Body of pancreas (tissue), 4 donors: ENCODE measurements around the gene PLCG2. TPM values are rescaled to one million over a fixed set of nuclear protein-coding genes. Genes with fewer than 3 reads are reported as not detected.

Source experiments
- ATAC-seq: fragments of 150-250 bp; one replicate; pipeline ENCODE4 v1.9.1; 2016
- DNase-seq, 4 donors: peaks; one replicate each; pipeline ENCODE4 v3.0.0-alpha.2; 2019
- H3K27ac ChIP-seq, 4 donors: fragments of 200-600 bp; sonication (generic); 1 replicate in 3 of 4; 2 replicates in 1 of 4; pipeline versions ENCODE4 v1.5.1 to v1.6.1; 2016 to 2019; ENCODE audit warnings: mild to moderate bottlenecking in 1 of 4, mixed read lengths in 1 of 4, moderate library complexity in 1 of 4
- H3K27me3 ChIP-seq, 2 donors: fragments of 200-600 bp; sonication (generic); one replicate each; pipeline ENCODE4 v1.6.0; 2016; ENCODE audit warnings: mild to moderate bottlenecking in 1 of 2
- H3K36me3 ChIP-seq, 2 donors: fragments of 200-600 bp; sonication (generic); replicated peaks in 1 of 2; 2 replicates each; pipeline ENCODE4 v1.5.1; 2016; ENCODE audit warnings: low read depth in 2 of 2; ENCODE audit not compliant: insufficient read depth in 1 of 2
- H3K4me1 ChIP-seq: fragments of 200-600 bp; sonication (generic); one replicate; pipeline ENCODE4 v1.6.0; 2016
- H3K4me3 ChIP-seq, 2 donors: fragments of 200-600 bp; sonication (generic); 1 replicate in 1 of 2; 2 replicates in 1 of 2; pipeline ENCODE4 v1.5.1; 2016 to 2019
- H3K9me3 ChIP-seq, 3 donors: fragments of 200-600 bp; sonication (generic); 1 replicate in 2 of 3; 2 replicates in 1 of 3; pipeline ENCODE4 v1.5.1; 2016
- CTCF ChIP-seq, 7 experiments: fragments of 450-650 bp in 4 of 7; fragments of 200-600 bp in 3 of 7; sonication (generic) in 3 of 7; IDR thresholded peaks; one replicate each; pipeline ENCODE4 v1.5.1; 2016 to 2019; ENCODE audit warnings: antibody characterized with exemption in 7 of 7
- POLR2A ChIP-seq, 3 donors: fragments of 450-650 bp; IDR thresholded peaks; one replicate each; pipeline ENCODE4 v1.6.1; 2016; ENCODE audit warnings: antibody characterized with exemption in 3 of 3, mild to moderate bottlenecking in 2 of 3
- WGBS, 2 donors: methylation state at CpG; one replicate each; pipeline ENCODE4 v1.1.5; 2017; 5-methylcytosine and 5-hydroxymethylcytosine counted together
- intact Hi-C: fragments of 100-400 bp; cut with DNase I; formaldehyde crosslinking; loops from one replicate; pipeline ENCODE4 v1.15.1; 2023
- total RNA-seq, 2 donors: library from RNA; depleted of rRNA; stranded (reverse); fragments of >200 nt; gene quantifications; one replicate each; pipeline ENCODE4 v1.1.0, GENCODE V29; 2016

The PLCG2 gene
- total RNA-seq, 2 donors from 2014 or later, result 6.7 to 9.6 TPM

GRCh38 chr16:81925016-81925415 is 145.9 kb downstream of the PLCG2 start:
- TF ChIP-seq CTCF (IDR thresholded peaks at IDR 0.05), result no peak
- TF ChIP-seq POLR2A (IDR thresholded peaks at IDR 0.05), result no peak
- DNase-seq, result no peak
- 75 to 79% methylated on average over 6 to 8 of the region's 8 CpGs for WGBS, 2 donors
- Histone ChIP-seq H3K4me3 (no peak overlapping the region), H3K36me3 (no peaks in the 10 kb centered on the region), H3K27me3 (no peaks in the 10 kb centered on the region), H3K27ac (no peak overlapping the region), H3K9me3 (no peaks in the 10 kb centered on the region), H3K4me1 (no peaks in the 10 kb centered on the region)
- intact Hi-C loops, result no loop called here
- ATAC-seq, result no peak

- no peaks in the 10 kb centered on the region for H3K4me1 ChIP-seq
- TF ChIP-seq CTCF (IDR thresholded peaks at IDR 0.05), result no peak
- TF ChIP-seq POLR2A (IDR thresholded peaks at IDR 0.05), result no peak
- ATAC-seq (no peak), DNase-seq (no peak)
- H3K36me3 ChIP-seq, result no peaks in the 10 kb centered on the region
- no peaks in the 10 kb centered on the region for H3K27me3 ChIP-seq
- no peak overlapping the region for H3K4me3 ChIP-seq
- 76 to 84% methylated on average over 8 to 9 of the region's 9 CpGs for WGBS, 2 donors
- H3K27ac ChIP-seq, result no peak overlapping the region
- intact Hi-C loops, result no loop called here
- no peaks in the 10 kb centered on the region for H3K9me3 ChIP-seq
These were observed 146.9 kb downstream of the PLCG2 start for GRCh38 chr16:81926036-81926435.

- TF ChIP-seq POLR2A (IDR thresholded peaks at IDR 0.05), result no peak
- TF ChIP-seq CTCF (IDR thresholded peaks at IDR 0.05), result no peak
- Histone ChIP-seq H3K36me3 (no peaks in the 10 kb centered on the region), H3K27me3 (no peaks in the 10 kb centered on the region), H3K27ac (no peak overlapping the region), H3K9me3 (no peaks in the 10 kb centered on the region), H3K4me1 (no peaks in the 10 kb centered on the region), H3K4me3 (no peak overlapping the region)
- ATAC-seq (no peak), DNase-seq (no peak)
- intact Hi-C loops, result no loop called here
- 66 to 69% methylated on average over 5 of the region's 5 CpGs for WGBS, 2 donors
These were observed 148.6 kb downstream of the PLCG2 start for GRCh38 chr16:81927561-81928185.

- Histone ChIP-seq H3K36me3 (no peaks in the 10 kb centered on the region), H3K4me1 (no peaks in the 10 kb centered on the region), H3K4me3 (no peak overlapping the region), H3K9me3 (no peaks in the 10 kb centered on the region), H3K27ac (no peak overlapping the region), H3K27me3 (no peaks in the 10 kb centered on the region)
- intact Hi-C loops, result no loop called here
- DNase-seq (no peak), ATAC-seq (no peak)
- TF ChIP-seq POLR2A (IDR thresholded peaks at IDR 0.05), result no peak
- no peak for TF ChIP-seq CTCF (IDR thresholded peaks at IDR 0.05)
- WGBS, 2 donors, result 71 to 74% methylated on average over 16 of the region's 16 CpGs
These were observed 149.3 kb downstream of the PLCG2 start for GRCh38 chr16:81928271-81928918.

- intact Hi-C loops, result no loop called here
- Histone ChIP-seq H3K4me1 (no peaks in the 10 kb centered on the region), H3K4me3 (no peak overlapping the region), H3K36me3 (no peaks in the 10 kb centered on the region), H3K27ac (no peak overlapping the region), H3K9me3 (no peaks in the 10 kb centered on the region), H3K27me3 (no peaks in the 10 kb centered on the region)
- TF ChIP-seq POLR2A (IDR thresholded peaks at IDR 0.05) (no peak), CTCF (IDR thresholded peaks at IDR 0.05) (no peak)
- DNase-seq (no peak), ATAC-seq (no peak)
- 54 to 61% methylated on average over 8 of the region's 8 CpGs for WGBS, 2 donors
These were observed 149.9 kb downstream of the PLCG2 start for GRCh38 chr16:81928975-81929374.
